Thyroid gland (tissue), 4 donors: ENCODE measurements around the gene LRP1-AS.

Experiments used
- POLR2A ChIP-seq, 2 donors: fragments of 450-650 bp; IDR thresholded peaks; one replicate each; pipeline ENCODE4 v1.6.1; 2017; ENCODE audit warnings: antibody characterized with exemption in 2 of 2, mild to moderate bottlenecking in 2 of 2, moderate library complexity in 1 of 2
- TF ChIP-seq, protein P1 (sequence below), 6 experiments: fragments of 200-600 bp in 3 of 6; fragments of 450-650 bp in 3 of 6; sonication (generic) in 3 of 6; IDR thresholded peaks; one replicate each; pipeline ENCODE4 v1.5.1; 2016 to 2019; ENCODE audit warnings: antibody characterized with exemption in 6 of 6, mild to moderate bottlenecking in 2 of 6, inconsistent platforms in 1 of 6, moderate library complexity in 1 of 6

DNA sequence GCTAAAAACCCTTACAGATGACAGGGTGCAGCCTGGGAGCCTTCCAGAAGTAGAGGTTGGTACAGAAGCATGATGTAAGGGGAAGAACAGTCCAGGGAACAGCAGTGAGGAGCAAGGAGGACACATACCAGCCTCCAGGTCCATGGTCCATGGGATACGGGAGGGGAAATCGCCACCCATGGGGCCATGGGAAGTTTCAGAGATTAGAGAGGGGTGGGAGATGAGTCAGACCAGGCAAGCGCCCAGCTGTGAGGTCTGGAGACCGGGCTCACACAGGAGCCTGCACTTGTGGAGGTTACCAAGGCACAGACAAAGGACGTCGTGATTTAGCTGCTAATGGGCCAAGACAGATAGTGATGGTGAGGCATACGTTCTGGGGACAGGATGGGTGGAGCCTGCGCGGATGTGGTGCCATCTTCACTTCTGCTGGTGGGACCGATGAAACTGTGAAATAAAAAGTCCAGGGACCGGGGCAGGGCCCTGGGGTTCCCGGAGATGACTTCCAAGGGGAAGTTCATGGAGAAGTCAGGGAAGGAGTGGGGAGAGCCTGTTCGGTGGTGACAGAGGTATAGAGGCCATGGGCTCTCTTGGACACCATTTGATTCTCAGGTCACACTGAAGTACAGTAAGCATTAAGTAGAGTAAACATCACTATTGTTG, 17.7 kb upstream of the LRP1-AS start:
- TF ChIP-seq POLR2A (IDR thresholded peaks at IDR 0.05): no peak
- TF ChIP-seq, protein P1, sequence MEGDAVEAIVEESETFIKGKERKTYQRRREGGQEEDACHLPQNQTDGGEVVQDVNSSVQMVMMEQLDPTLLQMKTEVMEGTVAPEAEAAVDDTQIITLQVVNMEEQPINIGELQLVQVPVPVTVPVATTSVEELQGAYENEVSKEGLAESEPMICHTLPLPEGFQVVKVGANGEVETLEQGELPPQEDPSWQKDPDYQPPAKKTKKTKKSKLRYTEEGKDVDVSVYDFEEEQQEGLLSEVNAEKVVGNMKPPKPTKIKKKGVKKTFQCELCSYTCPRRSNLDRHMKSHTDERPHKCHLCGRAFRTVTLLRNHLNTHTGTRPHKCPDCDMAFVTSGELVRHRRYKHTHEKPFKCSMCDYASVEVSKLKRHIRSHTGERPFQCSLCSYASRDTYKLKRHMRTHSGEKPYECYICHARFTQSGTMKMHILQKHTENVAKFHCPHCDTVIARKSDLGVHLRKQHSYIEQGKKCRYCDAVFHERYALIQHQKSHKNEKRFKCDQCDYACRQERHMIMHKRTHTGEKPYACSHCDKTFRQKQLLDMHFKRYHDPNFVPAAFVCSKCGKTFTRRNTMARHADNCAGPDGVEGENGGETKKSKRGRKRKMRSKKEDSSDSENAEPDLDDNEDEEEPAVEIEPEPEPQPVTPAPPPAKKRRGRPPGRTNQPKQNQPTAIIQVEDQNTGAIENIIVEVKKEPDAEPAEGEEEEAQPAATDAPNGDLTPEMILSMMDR (IDR thresholded peaks at IDR 0.05): no peak
